Vagina (tissue), 2 donors: ENCODE data around the gene PACS2. TPM values are rescaled to one million over a fixed set of nuclear protein-coding genes. Genes with fewer than 3 reads are reported as not detected.

Experiments used
- DNase-seq, 2 donors: peaks; one replicate each; pipeline ENCODE4 v3.0.0-alpha.2; 2017; ENCODE audit errors: extremely low spot score in 2 of 2
- H3K27ac ChIP-seq: fragments of 200-600 bp; sonication (generic); one replicate; pipeline ENCODE4 v1.5.1; 2019
- H3K27me3 ChIP-seq: fragments of 200-600 bp; sonication (generic); one replicate; pipeline ENCODE4 v1.5.1; 2019
- H3K36me3 ChIP-seq, 2 donors: fragments of 200-600 bp; sonication (generic); one replicate each; pipeline ENCODE4 v1.5.1; 2017 to 2019
- H3K4me1 ChIP-seq: fragments of 200-600 bp; sonication (generic); one replicate; pipeline ENCODE4 v1.5.1; 2019
- H3K4me3 ChIP-seq, 2 donors: fragments of 200-600 bp; sonication (generic); 1 replicate in 1 of 2; 2 replicates in 1 of 2; pipeline ENCODE4 v1.5.1; 2016 to 2019
- H3K9me3 ChIP-seq: fragments of 200-600 bp; sonication (generic); one replicate; pipeline ENCODE4 v1.5.1; 2019
- CTCF ChIP-seq, 3 experiments: fragments of 450-650 bp in 2 of 3; fragments of 200-600 bp in 1 of 3; sonication (generic) in 1 of 3; IDR thresholded peaks; one replicate each; pipeline ENCODE4 v1.5.1; 2017 to 2019; ENCODE audit warnings: antibody characterized with exemption in 3 of 3, mild to moderate bottlenecking in 2 of 3, moderate library complexity in 2 of 3
- POLR2A ChIP-seq, 2 donors: fragments of 450-650 bp; IDR thresholded peaks; one replicate each; pipeline ENCODE4 v1.6.1; 2017; ENCODE audit warnings: antibody characterized with exemption in 2 of 2, mild to moderate bottlenecking in 2 of 2, moderate library complexity in 2 of 2
- POLR2AphosphoS5 ChIP-seq, 2 donors: sonication (generic); formaldehyde crosslinking; IDR thresholded peaks; one replicate each; pipeline ENCODE4 v1.9.0; 2017; ENCODE audit warnings: antibody characterized with exemption in 2 of 2, mild to moderate bottlenecking in 2 of 2, low read depth in 1 of 2; ENCODE audit not compliant: insufficient read depth in 1 of 2
- intact Hi-C: fragments of 100-400 bp; cut with DNase I; formaldehyde crosslinking; loops from one replicate; pipeline ENCODE4 v1.15.1; 2023
- total RNA-seq: library from RNA; depleted of rRNA; stranded (reverse); fragments of >200 nt; gene quantifications from one replicate; pipeline ENCODE4 v1.2.3, GENCODE V29; 2016

Gene PACS2
- total RNA-seq, 1 donor from 2014 or later: 64.8 TPM

- intact Hi-C loops: no loop called here
- no peak overlapping the region for H3K4me3 ChIP-seq
- no peak for TF ChIP-seq POLR2A (IDR thresholded peaks at IDR 0.05)
- no peak for TF ChIP-seq CTCF (IDR thresholded peaks at IDR 0.05)
- no peak for TF ChIP-seq POLR2AphosphoS5 (IDR thresholded peaks at IDR 0.05; ENCODE audit: insufficient read depth in 1 of 2, low read depth in 1 of 2)
- peaks cover 27% of the 10 kb centered on the region for H3K4me1 ChIP-seq
- no peaks in the 10 kb centered on the region for H3K36me3 ChIP-seq
- H3K27ac ChIP-seq: no peak overlapping the region
- H3K27me3 ChIP-seq: no peaks in the 10 kb centered on the region
- DNase-seq: no peak
- no peaks in the 10 kb centered on the region for H3K9me3 ChIP-seq
Observed at GRCh38 chr14:105311838-105312237, 2.7 kb upstream of the PACS2 start.

GRCh38 chr14:105312973-105313372 is 1.6 kb upstream of the PACS2 start:
- intact Hi-C loops: no loop called here

GRCh38 chr14:105313381-105314286 is 914 bp upstream of the PACS2 start:
- no peaks in the 10 kb centered on the region for H3K27me3 ChIP-seq
- TF ChIP-seq POLR2AphosphoS5 (IDR thresholded peaks at IDR 0.05; ENCODE audit: insufficient read depth in 1 of 2, low read depth in 1 of 2) (peak in 1 of 2 donors; percentile 25), POLR2A (IDR thresholded peaks at IDR 0.05) (no peak)
- no peaks in the 10 kb centered on the region for H3K36me3 ChIP-seq
- H3K4me3 ChIP-seq: peak overlapping the region; percentile 78 to 93
- no peak for DNase-seq
- H3K9me3 ChIP-seq: no peaks in the 10 kb centered on the region
- H3K4me1 ChIP-seq: peaks cover 42% of the 10 kb centered on the region
- peak overlapping the region; percentile 99 for H3K27ac ChIP-seq
- intact Hi-C loops: no loop called here

More at GRCh38 chr14:105312973-105313372, 1.6 kb upstream of the PACS2 start:
- H3K9me3 ChIP-seq: no peaks in the 10 kb centered on the region
- H3K27ac ChIP-seq: peak overlapping the region; percentile 99
- no peak for TF ChIP-seq POLR2AphosphoS5 (IDR thresholded peaks at IDR 0.05; ENCODE audit: insufficient read depth in 1 of 2, low read depth in 1 of 2)
- no peak for TF ChIP-seq POLR2A (IDR thresholded peaks at IDR 0.05)
- no peak for TF ChIP-seq CTCF (IDR thresholded peaks at IDR 0.05)
- H3K27me3 ChIP-seq: no peaks in the 10 kb centered on the region
- DNase-seq: no peak
- peaks cover 38% of the 10 kb centered on the region for H3K4me1 ChIP-seq
- H3K4me3 ChIP-seq: no peak overlapping the region
- no peaks in the 10 kb centered on the region for H3K36me3 ChIP-seq

- H3K4me1 ChIP-seq: peaks cover 42% of the 10 kb centered on the region
Observed at GRCh38 chr14:105315211-105315721, 718 bp downstream of the PACS2 start.

More at GRCh38 chr14:105315211-105315721, 718 bp downstream of the PACS2 start:
- H3K36me3 ChIP-seq: no peaks in the 10 kb centered on the region
- intact Hi-C loops: no loop called here
- H3K9me3 ChIP-seq: no peaks in the 10 kb centered on the region
- TF ChIP-seq CTCF (IDR thresholded peaks at IDR 0.05): no peak
- no peak for TF ChIP-seq POLR2A (IDR thresholded peaks at IDR 0.05)
- peak in 1 of 2 donors; percentile 22 for TF ChIP-seq POLR2AphosphoS5 (IDR thresholded peaks at IDR 0.05; ENCODE audit: insufficient read depth in 1 of 2, low read depth in 1 of 2)
- DNase-seq: no peak
- H3K27me3 ChIP-seq: no peaks in the 10 kb centered on the region
- peak overlapping the region; percentile 72 to 92 for H3K4me3 ChIP-seq
- H3K27ac ChIP-seq: peak overlapping the region; percentile 75
